Calu3 (cell line): ENCODE data around the gene TEX44. TPM values are rescaled to one million over a fixed set of nuclear protein-coding genes. Genes with fewer than 3 reads are reported as not detected.
A peak's percentile ranks its signal among the peaks of the same experiment; 100 is the strongest.

Source experiments
- BruUV-seq: library from RNA; stranded (reverse); fragments of 400-500 nt; replicated peaks from 2 replicates; lab custom pipeline; 2021; lab: Mats Ljungman, UMichigan
- CTCF ChIA-PET: fragments of 300-600 bp; sonication (Branson Sonifier 250); formaldehyde crosslinking; loops from one replicate; lab custom pipeline; 2022; ENCODE audit warnings: antibody characterized with exemption; lab: Charles Lee
- DNase-seq: peaks from one replicate; pipeline ENCODE4 v3.0.0; 2022
- H3K27ac Mint-ChIP-seq: one replicate; pipeline ENCODE4 v1.8.0; 2022; ENCODE audit warnings: mixed read lengths; ENCODE audit not compliant: unreplicated experiment
- H3K27me3 Mint-ChIP-seq: one replicate; pipeline ENCODE4 v1.8.0; 2022; ENCODE audit warnings: mixed read lengths; ENCODE audit not compliant: unreplicated experiment
- H3K36me3 Mint-ChIP-seq: one replicate; pipeline ENCODE4 v1.8.0; 2022; ENCODE audit warnings: mild to moderate bottlenecking, moderate library complexity, mixed read lengths; ENCODE audit not compliant: insufficient read depth, unreplicated experiment
- H3K4me1 Mint-ChIP-seq: one replicate; pipeline ENCODE4 v1.8.0; 2022; ENCODE audit warnings: mild to moderate bottlenecking, low read depth, mixed read lengths; ENCODE audit not compliant: unreplicated experiment
- H3K4me3 Mint-ChIP-seq: one replicate; pipeline ENCODE4 v1.8.0; 2022; ENCODE audit warnings: mild to moderate bottlenecking, low read depth, moderate library complexity, mixed read lengths; ENCODE audit not compliant: unreplicated experiment
- H3K9me3 Mint-ChIP-seq: one replicate; pipeline ENCODE4 v1.8.0; 2022; ENCODE audit warnings: low read depth, mixed read lengths; ENCODE audit not compliant: unreplicated experiment
- CTCF ChIP-seq: fragments of 200-600 bp; IDR thresholded peaks from one replicate; pipeline ENCODE4 v1.8.0; 2022; ENCODE audit warnings: antibody characterized with exemption; ENCODE audit not compliant: unreplicated experiment
- intact Hi-C: fragments of 100-400 bp; cut with micrococcal nuclease; formaldehyde crosslinking; loops from one replicate; pipeline ENCODE4 v1.10.0; 2022; ENCODE audit not compliant: unreplicated experiment
- total RNA-seq: library from RNA; stranded (reverse); gene quantifications from 2 replicates; pipeline ENCODE4 v1.2.3, GENCODE V29; 2022

Gene TEX44
- total RNA-seq, 1 experiment from 2014 or later: not detected

GRCh38 chr2:231621051-231621879 is 28.6 kb downstream of the TEX44 start:
- intact Hi-C loops: no loop called here
- peak; percentile 88 for DNase-seq

GRCh38 chr2:231622963-231623362 is 30.3 kb downstream of the TEX44 start:
- Mint-ChIP-seq H3K4me3 (no peak overlapping the region), H3K9me3 (no peaks in the 10 kb centered on the region), H3K27ac (peak overlapping the region; percentile 53), H3K4me1 (peaks cover 34% of the 10 kb centered on the region), H3K36me3 (peaks cover 6% of the 10 kb centered on the region), H3K27me3 (no peaks in the 10 kb centered on the region)
- no peak for DNase-seq
- BruUV-seq: no TSS peak
- intact Hi-C loops: no loop called here
- CTCF ChIA-PET: interaction anchor here (0.7 kb wide), 2 partner anchors 78 to 145 kb away, joined by 5 to 8 read pairs; no protein-coding TSS in a partner anchor
- TF ChIP-seq CTCF: no peak

More at GRCh38 chr2:231621051-231621879, 28.6 kb downstream of the TEX44 start:
- TSS peak; percentile 86 for BruUV-seq
- Mint-ChIP-seq H3K4me1 (peaks cover 50% of the 10 kb centered on the region), H3K9me3 (no peaks in the 10 kb centered on the region), H3K27ac (peak overlapping the region; percentile 51), H3K4me3 (peak overlapping the region; percentile 59), H3K36me3 (peaks cover 6% of the 10 kb centered on the region), H3K27me3 (no peaks in the 10 kb centered on the region)
- CTCF ChIA-PET: interaction anchor here (0.6 to 1.4 kb wide), 8 partner anchors 9 to 94 kb away, joined by 3 to 6 read pairs (median 4); partner anchors contain the start of gene PTMA
- TF ChIP-seq CTCF: no peak

- Mint-ChIP-seq H3K27ac (no peak overlapping the region), H3K4me3 (no peak overlapping the region), H3K9me3 (no peaks in the 10 kb centered on the region), H3K4me1 (peaks cover 15% of the 10 kb centered on the region), H3K27me3 (no peaks in the 10 kb centered on the region), H3K36me3 (peaks cover 2% of the 10 kb centered on the region)
- CTCF ChIA-PET: interaction anchor here (0.9 kb wide), 1 partner anchor 13 kb away, joined by 4 read pairs; no protein-coding TSS in a partner anchor
- DNase-seq: no peak
- no TSS peak for BruUV-seq
- intact Hi-C loops: no loop called here
- no peak for TF ChIP-seq CTCF
These were observed 33.8 kb downstream of the TEX44 start for GRCh38 chr2:231626449-231626848.

- H3K27ac Mint-ChIP-seq: no peak overlapping the region
- DNase-seq: no peak
- H3K4me1 Mint-ChIP-seq: peaks cover 4% of the 10 kb centered on the region
- no peaks in the 10 kb centered on the region for H3K9me3 Mint-ChIP-seq
- intact Hi-C loops: no loop called here
- no peaks in the 10 kb centered on the region for H3K36me3 Mint-ChIP-seq
- no peak overlapping the region for H3K4me3 Mint-ChIP-seq
- H3K27me3 Mint-ChIP-seq: no peaks in the 10 kb centered on the region
- no peak for TF ChIP-seq CTCF
- CTCF ChIA-PET: interaction anchor here (0.6 to 0.9 kb wide), 4 partner anchors 12 to 61 kb away, joined by 3 to 4 read pairs (median 4); no protein-coding TSS in a partner anchor
- BruUV-seq: no TSS peak
These were observed 34.9 kb downstream of the TEX44 start for GRCh38 chr2:231627384-231628120.
